ENCODE results near the gene C1orf35. TPM values are rescaled to one million over a fixed set of nuclear protein-coding genes. Genes with fewer than 3 reads are reported as not detected.

C1orf35 gene
- total and polyA plus RNA-seq, 9 of the 15 experiments (the other 6 are each of a cell fraction or from before 2014, with no cell fraction given): 3.2 to 48.7 (median 12.5) TPM

GRCh38 chr1:228082214-228082917 lies 20.8 kb downstream of the C1orf35 start, which contains the start of gene ARF1 (continued):
- TF ChIP-seq, protein P1, sequence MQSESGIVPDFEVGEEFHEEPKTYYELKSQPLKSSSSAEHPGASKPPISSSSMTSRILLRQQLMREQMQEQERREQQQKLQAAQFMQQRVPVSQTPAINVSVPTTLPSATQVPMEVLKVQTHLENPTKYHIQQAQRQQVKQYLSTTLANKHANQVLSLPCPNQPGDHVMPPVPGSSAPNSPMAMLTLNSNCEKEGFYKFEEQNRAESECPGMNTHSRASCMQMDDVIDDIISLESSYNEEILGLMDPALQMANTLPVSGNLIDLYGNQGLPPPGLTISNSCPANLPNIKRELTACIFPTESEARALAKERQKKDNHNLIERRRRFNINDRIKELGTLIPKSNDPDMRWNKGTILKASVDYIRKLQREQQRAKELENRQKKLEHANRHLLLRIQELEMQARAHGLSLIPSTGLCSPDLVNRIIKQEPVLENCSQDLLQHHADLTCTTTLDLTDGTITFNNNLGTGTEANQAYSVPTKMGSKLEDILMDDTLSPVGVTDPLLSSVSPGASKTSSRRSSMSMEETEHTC (IDR thresholded peaks at IDR 0.05): no peak
- TF ChIP-seq CREB3L1 (IDR thresholded peaks at IDR 0.05; ENCODE audit: borderline replicate concordance, low read depth) (peak; percentile 100), E2F3 (CRISPR knock-in tag; IDR thresholded peaks at IDR 0.05) (peak; percentile 95), CREB1 (IDR thresholded peaks at IDR 0.05) (peak; percentile 90), CREB1 (CRISPR knock-in tag; IDR thresholded peaks at IDR 0.05) (peak; percentile 86), CBX3 (IDR thresholded peaks at IDR 0.05; ENCODE audit: borderline replicate concordance in 1 of 2, low read length in 2 of 2) (peak in 1 of 2 experiments; percentile 73; a peak in 1 of 3 replicates), CBFB (CRISPR knock-in tag; IDR thresholded peaks at IDR 0.05) (0 out of 2 replicates have a peak, but pooled peaks have one; percentile 75), CTBP1 (IDR thresholded peaks at IDR 0.05; ENCODE audit: borderline replicate concordance) (peak; percentile 77), NONO (IDR thresholded peaks at IDR 0.05; ENCODE audit: low read depth in 2 of 2, low read length in 1 of 2) (peak in 1 of 2 experiments; percentile 90; a peak in 3 of 4 replicates), LEF1 (IDR thresholded peaks at IDR 0.05) (no peak), PHB (CRISPR knock-in tag; IDR thresholded peaks at IDR 0.05) (peak; percentile 81; the same call in 1 of the 2 replicates), ZBTB7A (IDR thresholded peaks at IDR 0.05; ENCODE audit: borderline replicate concordance, control insufficient read depth, low read depth, low read length) (peak; percentile 46; the same call in 1 of the 2 replicates)
- TF ChIP-seq, protein P2, sequence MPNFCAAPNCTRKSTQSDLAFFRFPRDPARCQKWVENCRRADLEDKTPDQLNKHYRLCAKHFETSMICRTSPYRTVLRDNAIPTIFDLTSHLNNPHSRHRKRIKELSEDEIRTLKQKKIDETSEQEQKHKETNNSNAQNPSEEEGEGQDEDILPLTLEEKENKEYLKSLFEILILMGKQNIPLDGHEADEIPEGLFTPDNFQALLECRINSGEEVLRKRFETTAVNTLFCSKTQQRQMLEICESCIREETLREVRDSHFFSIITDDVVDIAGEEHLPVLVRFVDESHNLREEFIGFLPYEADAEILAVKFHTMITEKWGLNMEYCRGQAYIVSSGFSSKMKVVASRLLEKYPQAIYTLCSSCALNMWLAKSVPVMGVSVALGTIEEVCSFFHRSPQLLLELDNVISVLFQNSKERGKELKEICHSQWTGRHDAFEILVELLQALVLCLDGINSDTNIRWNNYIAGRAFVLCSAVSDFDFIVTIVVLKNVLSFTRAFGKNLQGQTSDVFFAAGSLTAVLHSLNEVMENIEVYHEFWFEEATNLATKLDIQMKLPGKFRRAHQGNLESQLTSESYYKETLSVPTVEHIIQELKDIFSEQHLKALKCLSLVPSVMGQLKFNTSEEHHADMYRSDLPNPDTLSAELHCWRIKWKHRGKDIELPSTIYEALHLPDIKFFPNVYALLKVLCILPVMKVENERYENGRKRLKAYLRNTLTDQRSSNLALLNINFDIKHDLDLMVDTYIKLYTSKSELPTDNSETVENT (CRISPR knock-in tag; IDR thresholded peaks at IDR 0.05): peak; percentile 7; the same call in 1 of the 2 replicates
- TF ChIP-seq, protein P3, sequence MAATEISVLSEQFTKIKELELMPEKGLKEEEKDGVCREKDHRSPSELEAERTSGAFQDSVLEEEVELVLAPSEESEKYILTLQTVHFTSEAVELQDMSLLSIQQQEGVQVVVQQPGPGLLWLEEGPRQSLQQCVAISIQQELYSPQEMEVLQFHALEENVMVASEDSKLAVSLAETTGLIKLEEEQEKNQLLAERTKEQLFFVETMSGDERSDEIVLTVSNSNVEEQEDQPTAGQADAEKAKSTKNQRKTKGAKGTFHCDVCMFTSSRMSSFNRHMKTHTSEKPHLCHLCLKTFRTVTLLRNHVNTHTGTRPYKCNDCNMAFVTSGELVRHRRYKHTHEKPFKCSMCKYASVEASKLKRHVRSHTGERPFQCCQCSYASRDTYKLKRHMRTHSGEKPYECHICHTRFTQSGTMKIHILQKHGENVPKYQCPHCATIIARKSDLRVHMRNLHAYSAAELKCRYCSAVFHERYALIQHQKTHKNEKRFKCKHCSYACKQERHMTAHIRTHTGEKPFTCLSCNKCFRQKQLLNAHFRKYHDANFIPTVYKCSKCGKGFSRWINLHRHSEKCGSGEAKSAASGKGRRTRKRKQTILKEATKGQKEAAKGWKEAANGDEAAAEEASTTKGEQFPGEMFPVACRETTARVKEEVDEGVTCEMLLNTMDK (IDR thresholded peaks at IDR 0.05; ENCODE audit: borderline replicate concordance, insufficient read depth, low read depth, low read length, poor library complexity, severe bottlenecking): peak; percentile 47
- TF ChIP-seq, protein P4, sequence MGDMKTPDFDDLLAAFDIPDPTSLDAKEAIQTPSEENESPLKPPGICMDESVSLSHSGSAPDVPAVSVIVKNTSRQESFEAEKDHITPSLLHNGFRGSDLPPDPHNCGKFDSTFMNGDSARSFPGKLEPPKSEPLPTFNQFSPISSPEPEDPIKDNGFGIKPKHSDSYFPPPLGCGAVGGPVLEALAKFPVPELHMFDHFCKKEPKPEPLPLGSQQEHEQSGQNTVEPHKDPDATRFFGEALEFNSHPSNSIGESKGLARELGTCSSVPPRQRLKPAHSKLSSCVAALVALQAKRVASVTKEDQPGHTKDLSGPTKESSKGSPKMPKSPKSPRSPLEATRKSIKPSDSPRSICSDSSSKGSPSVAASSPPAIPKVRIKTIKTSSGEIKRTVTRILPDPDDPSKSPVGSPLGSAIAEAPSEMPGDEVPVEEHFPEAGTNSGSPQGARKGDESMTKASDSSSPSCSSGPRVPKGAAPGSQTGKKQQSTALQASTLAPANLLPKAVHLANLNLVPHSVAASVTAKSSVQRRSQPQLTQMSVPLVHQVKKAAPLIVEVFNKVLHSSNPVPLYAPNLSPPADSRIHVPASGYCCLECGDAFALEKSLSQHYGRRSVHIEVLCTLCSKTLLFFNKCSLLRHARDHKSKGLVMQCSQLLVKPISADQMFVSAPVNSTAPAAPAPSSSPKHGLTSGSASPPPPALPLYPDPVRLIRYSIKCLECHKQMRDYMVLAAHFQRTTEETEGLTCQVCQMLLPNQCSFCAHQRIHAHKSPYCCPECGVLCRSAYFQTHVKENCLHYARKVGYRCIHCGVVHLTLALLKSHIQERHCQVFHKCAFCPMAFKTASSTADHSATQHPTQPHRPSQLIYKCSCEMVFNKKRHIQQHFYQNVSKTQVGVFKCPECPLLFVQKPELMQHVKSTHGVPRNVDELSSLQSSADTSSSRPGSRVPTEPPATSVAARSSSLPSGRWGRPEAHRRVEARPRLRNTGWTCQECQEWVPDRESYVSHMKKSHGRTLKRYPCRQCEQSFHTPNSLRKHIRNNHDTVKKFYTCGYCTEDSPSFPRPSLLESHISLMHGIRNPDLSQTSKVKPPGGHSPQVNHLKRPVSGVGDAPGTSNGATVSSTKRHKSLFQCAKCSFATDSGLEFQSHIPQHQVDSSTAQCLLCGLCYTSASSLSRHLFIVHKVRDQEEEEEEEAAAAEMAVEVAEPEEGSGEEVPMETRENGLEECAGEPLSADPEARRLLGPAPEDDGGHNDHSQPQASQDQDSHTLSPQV (IDR thresholded peaks at IDR 0.05): peak; percentile 87
